ENCODE measurements around the gene UBE2Q2.
"Not testable (repeated sequence)": the region's sequence is repeated elsewhere in the genome, so short reads cannot be mapped to it uniquely, and the experiment has no call there.

DNA sequence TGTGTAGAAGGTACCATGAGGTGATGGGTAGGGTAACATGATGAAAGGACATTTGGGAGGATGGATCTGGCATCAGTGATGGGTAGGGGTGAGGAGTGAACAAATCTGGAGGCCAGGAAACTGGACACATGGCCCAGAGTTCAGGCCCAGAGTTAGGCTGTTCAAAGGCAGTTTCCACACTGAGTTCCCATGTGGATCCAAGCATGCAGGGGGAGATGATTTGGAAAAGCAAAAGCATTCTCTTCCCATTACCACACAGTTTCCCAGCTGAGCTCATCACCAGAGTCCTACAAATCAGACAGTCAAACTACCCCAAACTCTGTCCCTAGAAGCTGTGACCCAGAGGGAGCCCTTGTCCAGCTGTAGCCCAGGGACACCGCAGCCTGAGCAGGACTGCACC is 46.1 kb upstream of the UBE2Q2 start:
- not testable (repeated sequence) for TF ChIP-seq CTCF (conservative IDR thresholded peaks at IDR 0.05; ENCODE audit: low read depth, low read length); EZH2 (IDR thresholded peaks at IDR 0.05; ENCODE audit: borderline replicate concordance, low read depth, low read length, poor library complexity, severe bottlenecking)

All from A673 (cell line).